Esophagus muscularis mucosa (tissue), 4 donors: ENCODE results near the gene POP7.

Source experiments
- EP300 ChIP-seq: sonication (generic); formaldehyde crosslinking; IDR thresholded peaks from one replicate; pipeline ENCODE4 v1.6.1; 2017; ENCODE audit warnings: antibody characterized with exemption
- POLR2A ChIP-seq: fragments of 450-650 bp; IDR thresholded peaks from one replicate; pipeline ENCODE4 v1.6.1; 2017; ENCODE audit warnings: antibody characterized with exemption, moderate library complexity, mild to moderate bottlenecking, low read depth
- TF ChIP-seq, protein P1 (sequence below), 3 experiments: fragments of 200-600 bp in 2 of 3; fragments of 450-650 bp in 1 of 3; sonication (generic) in 2 of 3; IDR thresholded peaks; one replicate each; pipeline ENCODE4 v1.5.1; 2017 to 2019; ENCODE audit warnings: antibody characterized with exemption in 3 of 3, mild to moderate bottlenecking in 2 of 3, moderate library complexity in 1 of 3

DNA sequence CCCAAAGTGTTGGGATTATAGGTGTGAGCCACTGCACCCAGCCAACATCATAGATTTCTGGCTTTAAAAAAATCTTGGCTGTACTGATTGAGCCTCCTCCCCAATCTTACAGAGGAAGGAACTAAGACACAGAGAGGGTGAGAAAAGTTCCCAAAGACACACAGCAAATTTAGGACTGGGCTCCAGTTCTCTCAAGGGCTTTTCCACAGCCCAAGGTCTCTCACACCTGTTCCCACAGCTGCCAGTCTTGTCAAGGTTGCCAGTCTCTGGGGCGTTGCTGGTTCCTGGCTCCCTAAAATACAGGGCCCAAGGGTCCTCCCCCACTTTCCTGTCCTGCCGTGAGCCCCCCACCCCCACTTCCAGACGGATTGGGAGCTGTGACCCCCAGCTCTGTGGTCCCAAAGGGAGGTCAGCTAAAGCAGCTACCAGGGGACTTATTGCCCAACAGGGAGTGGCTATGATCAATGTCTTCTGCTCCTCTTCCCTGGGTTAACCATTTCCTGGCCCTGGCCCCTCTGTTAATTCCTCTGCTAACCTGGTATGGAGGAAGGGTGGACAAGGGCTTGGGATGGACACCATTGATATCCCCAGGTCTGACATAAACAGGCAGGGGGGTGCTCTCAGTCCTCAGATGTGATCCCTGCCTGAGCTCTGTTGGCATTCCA is 24.3 kb downstream of the POP7 start:
- TF ChIP-seq, protein P1, sequence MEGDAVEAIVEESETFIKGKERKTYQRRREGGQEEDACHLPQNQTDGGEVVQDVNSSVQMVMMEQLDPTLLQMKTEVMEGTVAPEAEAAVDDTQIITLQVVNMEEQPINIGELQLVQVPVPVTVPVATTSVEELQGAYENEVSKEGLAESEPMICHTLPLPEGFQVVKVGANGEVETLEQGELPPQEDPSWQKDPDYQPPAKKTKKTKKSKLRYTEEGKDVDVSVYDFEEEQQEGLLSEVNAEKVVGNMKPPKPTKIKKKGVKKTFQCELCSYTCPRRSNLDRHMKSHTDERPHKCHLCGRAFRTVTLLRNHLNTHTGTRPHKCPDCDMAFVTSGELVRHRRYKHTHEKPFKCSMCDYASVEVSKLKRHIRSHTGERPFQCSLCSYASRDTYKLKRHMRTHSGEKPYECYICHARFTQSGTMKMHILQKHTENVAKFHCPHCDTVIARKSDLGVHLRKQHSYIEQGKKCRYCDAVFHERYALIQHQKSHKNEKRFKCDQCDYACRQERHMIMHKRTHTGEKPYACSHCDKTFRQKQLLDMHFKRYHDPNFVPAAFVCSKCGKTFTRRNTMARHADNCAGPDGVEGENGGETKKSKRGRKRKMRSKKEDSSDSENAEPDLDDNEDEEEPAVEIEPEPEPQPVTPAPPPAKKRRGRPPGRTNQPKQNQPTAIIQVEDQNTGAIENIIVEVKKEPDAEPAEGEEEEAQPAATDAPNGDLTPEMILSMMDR (IDR thresholded peaks at IDR 0.05) = no peak
- TF ChIP-seq POLR2A (no peak), EP300 (no peak)
